ENCODE data around the gene DCAF5. TPM values are rescaled to one million over a fixed set of nuclear protein-coding genes. Genes with fewer than 3 reads are reported as not detected.
A peak's percentile ranks its signal among the peaks of the same experiment; 100 is the strongest.

The DCAF5 gene
- total and polyA plus RNA-seq, 2 of the 13 experiments (the other 11 are each of a cell fraction or from before 2014, with no cell fraction given), result 13.4 to 31.6 TPM

DNA sequence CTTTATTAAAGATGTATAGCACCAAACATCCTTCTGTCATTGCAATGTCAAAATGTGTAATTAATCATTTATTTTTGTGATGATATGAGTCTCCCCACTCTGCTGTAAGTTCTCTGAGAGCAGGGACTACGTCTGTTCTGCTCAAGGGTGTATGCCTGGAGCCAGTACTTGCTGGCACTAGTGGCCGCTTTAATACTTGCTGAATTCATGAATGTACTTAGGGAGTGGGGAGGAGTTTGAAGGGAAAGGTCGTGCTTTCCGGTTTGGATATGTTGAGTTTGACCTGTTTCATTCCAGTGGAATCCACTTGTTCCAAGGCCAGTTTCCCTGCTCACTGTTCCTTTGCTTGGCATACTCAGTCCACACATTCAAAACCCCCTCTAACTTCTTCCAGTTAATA is 1.9 kb upstream of the DCAF5 start:
- WGBS (ENCODE audit: low lambda C conversion rate), result 0% methylated on average over 4 of the region's 4 CpGs
- Histone ChIP-seq H3K9ac (ENCODE audit: insufficient read depth, low read depth, low read length) (no peak overlapping the region), H3K36me3 (replicated peaks in 1 of 2; ENCODE audit: control insufficient read depth in 1 of 2, insufficient read depth in 2 of 2, low read length in 2 of 2) (no peaks in the 10 kb centered on the region), H3K9me3 (ENCODE audit: low read length) (no peaks in the 10 kb centered on the region), H3K4me2 (ENCODE audit: low read depth, low read length) (peak overlapping the region; percentile 96), H4K20me1 (ENCODE audit: insufficient read depth, low read length) (no peaks in the 10 kb centered on the region), H3K4me1 (ENCODE audit: insufficient read depth, low read length) (peaks cover 45% of the 10 kb centered on the region), H3K4me3 (replicated peaks in 1 of 3; ENCODE audit: insufficient read depth in 1 of 3, low read depth in 2 of 3, low read length in 3 of 3) (peak overlapping the region; percentile 17 to 99 (median 35); a peak in 4 of 6 replicates), H3K79me2 (ENCODE audit: insufficient read depth, low read length) (peaks cover 24% of the 10 kb centered on the region), H3K27me3 (ENCODE audit: control insufficient read depth in 1 of 2, insufficient read depth in 2 of 2, low read length in 2 of 2) (no peaks in the 10 kb centered on the region; a peak in 1 of 5 replicates), H3K27ac (ENCODE audit: extremely low read length, insufficient read depth, low read length) (peak overlapping the region; percentile 15), H2AFZ (ENCODE audit: low read length) (peak overlapping the region; percentile 25)
- in situ Hi-C loops (cut with HindIII; ENCODE audit: extremely low pct_ligation_motif_present, low pct_unique_long_range_greater_than_20kb) (no loop called here), intact Hi-C loops (cut with micrococcal nuclease; ENCODE audit: unreplicated experiment) (loop anchor here (2.0 kb wide), 1 partner anchor 36 kb away; the partner anchor contains the start of gene EXD2)
- peak; percentile 53 for FAIRE-seq
- ChIA-PET CTCF (ENCODE audit: low intra/inter-chr PET ratio, low total read pairs) (no interaction called here), POLR2A (interaction anchor here (2.4 kb wide), 1 partner anchor 37 kb away, joined by 12 read pairs; the partner anchor contains the start of gene EXD2)
- peak; percentile 61 for ATAC-seq
- peak; percentile 73 for DNase-seq (ENCODE audit: low spot score)
- no TSS peak for BruUV-seq (replicated peaks)
- no peak for TF ChIP-seq AGO2 (optimal IDR thresholded peaks at IDR 0.05; ENCODE audit: low read depth, low read length)
- peak; percentile 39; the same call in 1 of the 2 replicates for TF ChIP-seq RXRB (CRISPR knock-in tag; IDR thresholded peaks at IDR 0.05; ENCODE audit: borderline replicate concordance)
- peak; percentile 42; the same call in 1 of the 2 replicates for TF ChIP-seq ETV5 (CRISPR knock-in tag; IDR thresholded peaks at IDR 0.05; ENCODE audit: borderline replicate concordance)
- TF ChIP-seq POLR2A (IDR thresholded peaks at IDR 0.05; ENCODE audit: insufficient read depth in 1 of 2, low read depth in 2 of 2, low read length in 2 of 2), result peak in 1 of 2 experiments; percentile 55; a peak in 2 of 4 replicates
- TF ChIP-seq ZMYM4 (CRISPR knock-in tag; IDR thresholded peaks at IDR 0.05), result peak; percentile 48
- TF ChIP-seq, protein P1, sequence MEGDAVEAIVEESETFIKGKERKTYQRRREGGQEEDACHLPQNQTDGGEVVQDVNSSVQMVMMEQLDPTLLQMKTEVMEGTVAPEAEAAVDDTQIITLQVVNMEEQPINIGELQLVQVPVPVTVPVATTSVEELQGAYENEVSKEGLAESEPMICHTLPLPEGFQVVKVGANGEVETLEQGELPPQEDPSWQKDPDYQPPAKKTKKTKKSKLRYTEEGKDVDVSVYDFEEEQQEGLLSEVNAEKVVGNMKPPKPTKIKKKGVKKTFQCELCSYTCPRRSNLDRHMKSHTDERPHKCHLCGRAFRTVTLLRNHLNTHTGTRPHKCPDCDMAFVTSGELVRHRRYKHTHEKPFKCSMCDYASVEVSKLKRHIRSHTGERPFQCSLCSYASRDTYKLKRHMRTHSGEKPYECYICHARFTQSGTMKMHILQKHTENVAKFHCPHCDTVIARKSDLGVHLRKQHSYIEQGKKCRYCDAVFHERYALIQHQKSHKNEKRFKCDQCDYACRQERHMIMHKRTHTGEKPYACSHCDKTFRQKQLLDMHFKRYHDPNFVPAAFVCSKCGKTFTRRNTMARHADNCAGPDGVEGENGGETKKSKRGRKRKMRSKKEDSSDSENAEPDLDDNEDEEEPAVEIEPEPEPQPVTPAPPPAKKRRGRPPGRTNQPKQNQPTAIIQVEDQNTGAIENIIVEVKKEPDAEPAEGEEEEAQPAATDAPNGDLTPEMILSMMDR (CRISPR knock-in tag; IDR thresholded peaks at IDR 0.05), result peak; percentile 33; the same call in 1 of the 2 replicates
- TF ChIP-seq TBP (CRISPR knock-in tag; IDR thresholded peaks at IDR 0.05), result no peak
- TF ChIP-seq TEAD3 (CRISPR knock-in tag; optimal IDR thresholded peaks at IDR 0.05; ENCODE audit: borderline replicate concordance), result peak; percentile 59
- TF ChIP-seq AHR (CRISPR knock-in tag; IDR thresholded peaks at IDR 0.05), result no peak
- TF ChIP-seq MEF2D (CRISPR knock-in tag; IDR thresholded peaks at IDR 0.05), result no peak
- TF ChIP-seq STAG1 (CRISPR knock-in tag; IDR thresholded peaks at IDR 0.05), result no peak
- TF ChIP-seq YEATS4 (CRISPR knock-in tag; IDR thresholded peaks at IDR 0.05; ENCODE audit: borderline replicate concordance), result peak; percentile 7; the same call in 1 of the 2 replicates
- peak; percentile 29; the same call in 1 of the 2 replicates for TF ChIP-seq GABPB1 (CRISPR knock-in tag; IDR thresholded peaks at IDR 0.05)
- TF ChIP-seq SOX13 (IDR thresholded peaks at IDR 0.05), result no peak
- no peak for TF ChIP-seq SOX13 (CRISPR knock-in tag; conservative IDR thresholded peaks at IDR 0.05 in 1 of 2, IDR thresholded peaks at IDR 0.05 in 1 of 2)
- TF ChIP-seq KDM2A (CRISPR knock-in tag; IDR thresholded peaks at IDR 0.05; ENCODE audit: borderline replicate concordance, low read depth), result 0 out of 2 replicates have a peak, but pooled peaks have one; percentile 20
- TF ChIP-seq, protein P2, sequence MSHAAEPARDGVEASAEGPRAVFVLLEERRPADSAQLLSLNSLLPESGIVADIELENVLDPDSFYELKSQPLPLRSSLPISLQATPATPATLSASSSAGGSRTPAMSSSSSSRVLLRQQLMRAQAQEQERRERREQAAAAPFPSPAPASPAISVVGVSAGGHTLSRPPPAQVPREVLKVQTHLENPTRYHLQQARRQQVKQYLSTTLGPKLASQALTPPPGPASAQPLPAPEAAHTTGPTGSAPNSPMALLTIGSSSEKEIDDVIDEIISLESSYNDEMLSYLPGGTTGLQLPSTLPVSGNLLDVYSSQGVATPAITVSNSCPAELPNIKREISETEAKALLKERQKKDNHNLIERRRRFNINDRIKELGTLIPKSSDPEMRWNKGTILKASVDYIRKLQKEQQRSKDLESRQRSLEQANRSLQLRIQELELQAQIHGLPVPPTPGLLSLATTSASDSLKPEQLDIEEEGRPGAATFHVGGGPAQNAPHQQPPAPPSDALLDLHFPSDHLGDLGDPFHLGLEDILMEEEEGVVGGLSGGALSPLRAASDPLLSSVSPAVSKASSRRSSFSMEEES (CRISPR knock-in tag; IDR thresholded peaks at IDR 0.05), result 0 out of 2 replicates have a peak, but pooled peaks have one; percentile 7
- no peak for TF ChIP-seq CHCHD3 (CRISPR knock-in tag; IDR thresholded peaks at IDR 0.05)
- TF ChIP-seq, protein P3, sequence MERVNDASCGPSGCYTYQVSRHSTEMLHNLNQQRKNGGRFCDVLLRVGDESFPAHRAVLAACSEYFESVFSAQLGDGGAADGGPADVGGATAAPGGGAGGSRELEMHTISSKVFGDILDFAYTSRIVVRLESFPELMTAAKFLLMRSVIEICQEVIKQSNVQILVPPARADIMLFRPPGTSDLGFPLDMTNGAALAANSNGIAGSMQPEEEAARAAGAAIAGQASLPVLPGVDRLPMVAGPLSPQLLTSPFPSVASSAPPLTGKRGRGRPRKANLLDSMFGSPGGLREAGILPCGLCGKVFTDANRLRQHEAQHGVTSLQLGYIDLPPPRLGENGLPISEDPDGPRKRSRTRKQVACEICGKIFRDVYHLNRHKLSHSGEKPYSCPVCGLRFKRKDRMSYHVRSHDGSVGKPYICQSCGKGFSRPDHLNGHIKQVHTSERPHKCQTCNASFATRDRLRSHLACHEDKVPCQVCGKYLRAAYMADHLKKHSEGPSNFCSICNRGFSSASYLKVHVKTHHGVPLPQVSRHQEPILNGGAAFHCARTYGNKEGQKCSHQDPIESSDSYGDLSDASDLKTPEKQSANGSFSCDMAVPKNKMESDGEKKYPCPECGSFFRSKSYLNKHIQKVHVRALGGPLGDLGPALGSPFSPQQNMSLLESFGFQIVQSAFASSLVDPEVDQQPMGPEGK (CRISPR knock-in tag; IDR thresholded peaks at IDR 0.05), result 0 out of 2 replicates have a peak, but pooled peaks have one; percentile 18
- TF ChIP-seq ZNF777 (CRISPR knock-in tag; IDR thresholded peaks at IDR 0.05), result no peak
- peak; percentile 28; the same call in 1 of the 2 replicates for TF ChIP-seq KAT8 (CRISPR knock-in tag; IDR thresholded peaks at IDR 0.05)
- 0 out of 2 replicates have a peak, but pooled peaks have one; percentile 46 for TF ChIP-seq ZNF644 (CRISPR knock-in tag; IDR thresholded peaks at IDR 0.05; ENCODE audit: low read depth)

All from HepG2 (cell line).